Ascending aorta (tissue), 2 donors: ENCODE measurements around the gene RTN4. TPM values are rescaled to one million over a fixed set of nuclear protein-coding genes. Genes with fewer than 3 reads are reported as not detected.
A peak's percentile ranks its signal among the peaks of the same experiment; 100 is the strongest.

Experiments
- DNase-seq, 2 donors: peaks; one replicate each; pipeline ENCODE4 v3.0.0-alpha.2; 2019; ENCODE audit warnings: low spot score in 2 of 2
- H3K27ac ChIP-seq, 2 donors: fragments of 200-600 bp; sonication (generic); one replicate each; pipeline ENCODE4 v1.5.1; 2016 to 2017; ENCODE audit warnings: mild to moderate bottlenecking in 1 of 2
- H3K27me3 ChIP-seq: fragments of 200-600 bp; sonication (generic); one replicate; pipeline ENCODE4 v1.5.1; 2017
- H3K36me3 ChIP-seq, 2 donors: fragments of 200-600 bp; sonication (generic); one replicate each; pipeline ENCODE4 v1.5.1; 2016
- H3K4me1 ChIP-seq, 2 donors: fragments of 200-600 bp; sonication (generic); one replicate each; pipeline ENCODE4 v1.5.1; 2016 to 2017; ENCODE audit warnings: mild to moderate bottlenecking in 1 of 2
- H3K4me3 ChIP-seq, 2 donors: fragments of 200-600 bp; sonication (generic); one replicate each; pipeline ENCODE4 v1.5.1; 2016 to 2017; ENCODE audit warnings: mild to moderate bottlenecking in 1 of 2
- H3K9me3 ChIP-seq, 2 donors: fragments of 200-600 bp; sonication (generic); one replicate each; pipeline ENCODE4 v1.5.1; 2016
- intact Hi-C: fragments of 100-400 bp; cut with DNase I; formaldehyde crosslinking; loops from one replicate; pipeline ENCODE4 v1.15.1; 2023
- total RNA-seq: library from RNA; depleted of rRNA; stranded (reverse); fragments of >200 nt; gene quantifications from one replicate; pipeline ENCODE4 v1.1.0, GENCODE V29; 2016
- TF ChIP-seq, protein P1 (sequence below), 3 experiments: fragments of 200-600 bp in 2 of 3; fragments of 450-650 bp in 1 of 3; sonication (generic) in 2 of 3; IDR thresholded peaks; one replicate each; pipeline ENCODE4 v1.5.1; 2016 to 2019; ENCODE audit warnings: antibody characterized with exemption in 3 of 3, mild to moderate bottlenecking in 1 of 3, moderate library complexity in 1 of 3

The RTN4 gene
- total RNA-seq, 1 donor from 2014 or later, result 296 TPM

DNA sequence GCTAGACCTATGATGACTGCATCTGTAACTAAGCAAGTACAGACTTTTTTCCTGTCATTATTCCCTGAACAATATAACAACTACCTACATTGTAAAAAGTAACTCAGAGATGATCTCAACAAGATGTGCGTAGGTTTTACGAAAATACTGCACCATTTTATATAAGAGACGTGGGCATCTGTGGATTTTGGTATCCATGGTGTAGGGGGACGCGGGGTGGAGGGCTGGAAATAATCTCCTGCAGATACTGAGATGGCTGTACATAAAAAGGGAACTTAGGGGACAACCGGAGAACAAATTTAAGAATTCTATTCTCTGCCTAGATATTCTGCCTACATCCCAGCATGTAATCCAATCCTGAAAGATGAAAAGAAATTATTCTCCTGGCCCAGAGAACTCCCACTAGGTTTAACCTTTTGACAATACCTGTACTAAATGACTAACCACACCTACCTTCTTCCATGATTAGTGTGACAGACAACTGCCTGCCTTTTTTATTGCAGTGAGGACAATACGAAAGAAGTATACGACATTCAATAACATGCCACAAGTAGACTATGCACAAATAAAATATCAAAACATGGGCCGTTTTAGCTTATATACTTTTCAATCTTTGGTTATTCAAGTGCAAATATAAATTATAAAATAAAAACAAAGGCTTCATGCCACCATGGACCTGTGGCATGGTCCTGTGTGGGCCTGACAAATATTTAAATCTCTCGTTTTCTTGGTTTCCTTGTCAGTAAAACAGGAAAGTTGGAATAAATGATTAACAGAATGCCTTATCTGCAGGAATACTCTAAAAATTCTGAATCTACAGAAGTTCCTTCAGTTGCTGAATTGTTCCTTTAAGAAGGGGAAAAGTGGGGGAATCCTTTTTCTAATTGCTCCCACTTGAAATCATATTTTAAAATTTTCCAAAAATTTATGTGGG lies 46.3 kb downstream of the RTN4 start:
- no peaks in the 10 kb centered on the region for H3K9me3 ChIP-seq
- H3K36me3 ChIP-seq, result no peaks in the 10 kb centered on the region
- H3K4me1 ChIP-seq, result peaks cover 0 to 53% of the 10 kb centered on the region in 2 donors
- no peak for DNase-seq
- intact Hi-C loops, result no loop called here
- no peak overlapping the region for H3K27ac ChIP-seq
- no peaks in the 10 kb centered on the region for H3K27me3 ChIP-seq
- TF ChIP-seq, protein P1, sequence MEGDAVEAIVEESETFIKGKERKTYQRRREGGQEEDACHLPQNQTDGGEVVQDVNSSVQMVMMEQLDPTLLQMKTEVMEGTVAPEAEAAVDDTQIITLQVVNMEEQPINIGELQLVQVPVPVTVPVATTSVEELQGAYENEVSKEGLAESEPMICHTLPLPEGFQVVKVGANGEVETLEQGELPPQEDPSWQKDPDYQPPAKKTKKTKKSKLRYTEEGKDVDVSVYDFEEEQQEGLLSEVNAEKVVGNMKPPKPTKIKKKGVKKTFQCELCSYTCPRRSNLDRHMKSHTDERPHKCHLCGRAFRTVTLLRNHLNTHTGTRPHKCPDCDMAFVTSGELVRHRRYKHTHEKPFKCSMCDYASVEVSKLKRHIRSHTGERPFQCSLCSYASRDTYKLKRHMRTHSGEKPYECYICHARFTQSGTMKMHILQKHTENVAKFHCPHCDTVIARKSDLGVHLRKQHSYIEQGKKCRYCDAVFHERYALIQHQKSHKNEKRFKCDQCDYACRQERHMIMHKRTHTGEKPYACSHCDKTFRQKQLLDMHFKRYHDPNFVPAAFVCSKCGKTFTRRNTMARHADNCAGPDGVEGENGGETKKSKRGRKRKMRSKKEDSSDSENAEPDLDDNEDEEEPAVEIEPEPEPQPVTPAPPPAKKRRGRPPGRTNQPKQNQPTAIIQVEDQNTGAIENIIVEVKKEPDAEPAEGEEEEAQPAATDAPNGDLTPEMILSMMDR (IDR thresholded peaks at IDR 0.05), result no peak
- no peak overlapping the region for H3K4me3 ChIP-seq

DNA sequence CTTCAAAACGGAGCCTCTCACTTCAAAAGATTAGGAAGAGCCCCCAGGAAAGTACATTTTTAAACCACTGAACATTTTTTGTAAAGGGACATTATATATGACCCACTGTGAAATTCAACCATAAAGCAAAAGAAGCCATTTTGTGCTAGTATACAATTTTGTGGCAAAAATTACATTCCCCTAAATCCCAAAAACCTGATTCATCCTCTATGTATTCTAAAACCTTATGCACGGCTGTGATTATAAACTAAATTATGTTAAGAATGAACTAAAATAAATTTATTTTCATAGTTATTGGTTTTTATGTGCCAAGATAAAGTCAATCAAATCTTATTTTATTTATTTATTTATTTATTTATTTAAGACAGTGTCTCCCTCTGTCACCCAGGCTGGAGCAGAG lies 48.5 kb downstream of the RTN4 start:
- no peak overlapping the region for H3K27ac ChIP-seq
- DNase-seq, result no peak
- H3K27me3 ChIP-seq, result no peaks in the 10 kb centered on the region
- TF ChIP-seq, protein P1 (IDR thresholded peaks at IDR 0.05), result no peak
- peaks cover 0 to 48% of the 10 kb centered on the region in 2 donors for H3K4me1 ChIP-seq
- intact Hi-C loops, result no loop called here
- H3K36me3 ChIP-seq, result no peaks in the 10 kb centered on the region
- no peak overlapping the region for H3K4me3 ChIP-seq
- no peaks in the 10 kb centered on the region for H3K9me3 ChIP-seq

DNA sequence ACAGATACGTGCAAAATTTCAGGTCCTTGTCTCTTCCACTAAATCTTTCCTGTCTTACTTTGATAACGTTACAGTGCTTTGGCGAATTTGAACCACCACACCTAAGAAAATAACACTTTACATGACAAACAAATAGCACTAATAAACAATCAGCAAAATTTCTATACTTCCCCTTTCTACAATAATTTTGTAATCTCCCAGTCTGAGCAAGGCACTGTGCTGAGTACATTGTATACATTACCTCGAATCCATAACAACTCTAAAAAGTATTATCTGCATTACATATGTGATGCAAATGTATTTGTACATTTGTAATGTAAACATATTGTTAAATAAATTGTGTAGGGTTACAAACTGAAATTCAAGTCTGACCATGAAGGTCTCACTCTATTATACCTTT lies 49.9 kb downstream of the RTN4 start:
- H3K27ac ChIP-seq, result no peak overlapping the region
- TF ChIP-seq, protein P1 (IDR thresholded peaks at IDR 0.05), result no peak
- no peak for DNase-seq
- peaks cover 0 to 38% of the 10 kb centered on the region in 2 donors for H3K4me1 ChIP-seq
- H3K36me3 ChIP-seq, result no peaks in the 10 kb centered on the region
- intact Hi-C loops, result no loop called here
- H3K27me3 ChIP-seq, result no peaks in the 10 kb centered on the region
- no peak overlapping the region for H3K4me3 ChIP-seq
- no peaks in the 10 kb centered on the region for H3K9me3 ChIP-seq

DNA sequence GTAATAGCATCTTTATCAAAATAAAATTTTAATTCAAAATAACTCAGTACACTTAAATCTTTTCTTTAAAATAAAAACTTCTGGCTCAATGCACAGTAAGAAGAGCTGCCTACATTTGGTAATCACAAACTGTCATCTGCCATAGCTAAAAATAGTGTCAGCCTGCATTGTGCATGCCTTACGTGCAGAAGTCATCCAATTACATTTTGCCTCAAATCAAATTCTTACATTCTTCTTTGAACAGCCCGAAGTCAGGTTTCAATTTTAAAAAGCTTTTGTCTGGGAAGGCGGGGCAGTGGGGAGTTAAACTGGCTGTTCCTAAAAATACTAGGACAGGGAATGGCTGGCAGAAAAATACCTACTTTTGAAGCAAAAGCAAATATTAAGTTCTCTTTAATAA lies 51.1 kb downstream of the RTN4 start:
- Histone ChIP-seq H3K27me3 (no peaks in the 10 kb centered on the region), H3K27ac (no peak overlapping the region), H3K9me3 (no peaks in the 10 kb centered on the region), H3K36me3 (no peaks in the 10 kb centered on the region), H3K4me3 (peak overlapping the region; percentile 10 to 14), H3K4me1 (peaks cover 0 to 40% of the 10 kb centered on the region in 2 donors)
- TF ChIP-seq, protein P1 (IDR thresholded peaks at IDR 0.05), result no peak
- intact Hi-C loops, result no loop called here
- no peak for DNase-seq

DNA sequence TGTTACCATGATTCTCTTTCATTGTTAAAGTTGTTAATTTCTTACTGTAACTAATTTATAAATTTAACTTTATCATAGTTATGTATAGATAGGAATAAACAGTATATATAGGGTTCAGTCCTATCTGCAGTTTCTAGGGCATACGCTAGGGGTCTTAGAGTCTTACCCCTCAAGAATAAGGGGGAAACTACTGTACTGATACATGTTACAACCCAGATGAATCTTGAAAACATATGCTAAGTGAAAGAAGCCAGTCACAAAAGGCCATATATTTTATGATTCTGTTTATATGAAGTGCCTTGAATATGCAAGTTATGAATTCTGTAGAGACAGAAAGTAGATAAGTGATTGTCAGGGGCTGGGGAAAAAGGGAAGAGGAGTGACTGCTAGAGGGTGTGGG lies 52.4 kb downstream of the RTN4 start:
- TF ChIP-seq, protein P1 (IDR thresholded peaks at IDR 0.05), result no peak
- Histone ChIP-seq H3K36me3 (no peaks in the 10 kb centered on the region), H3K27me3 (no peaks in the 10 kb centered on the region), H3K4me1 (peaks cover 0 to 39% of the 10 kb centered on the region in 2 donors), H3K27ac (no peak overlapping the region), H3K9me3 (no peaks in the 10 kb centered on the region), H3K4me3 (no peak overlapping the region)
- intact Hi-C loops, result no loop called here
- DNase-seq, result no peak
